Measurements from ENCODE around the gene TCEAL7. TPM values are rescaled to one million over a fixed set of nuclear protein-coding genes. Genes with fewer than 3 reads are reported as not detected.

Gene TCEAL7
- total and polyA plus RNA-seq, 2 of the 4 experiments (the other 2 are of a cell fraction): 6.5 to 15.4 TPM

DNA sequence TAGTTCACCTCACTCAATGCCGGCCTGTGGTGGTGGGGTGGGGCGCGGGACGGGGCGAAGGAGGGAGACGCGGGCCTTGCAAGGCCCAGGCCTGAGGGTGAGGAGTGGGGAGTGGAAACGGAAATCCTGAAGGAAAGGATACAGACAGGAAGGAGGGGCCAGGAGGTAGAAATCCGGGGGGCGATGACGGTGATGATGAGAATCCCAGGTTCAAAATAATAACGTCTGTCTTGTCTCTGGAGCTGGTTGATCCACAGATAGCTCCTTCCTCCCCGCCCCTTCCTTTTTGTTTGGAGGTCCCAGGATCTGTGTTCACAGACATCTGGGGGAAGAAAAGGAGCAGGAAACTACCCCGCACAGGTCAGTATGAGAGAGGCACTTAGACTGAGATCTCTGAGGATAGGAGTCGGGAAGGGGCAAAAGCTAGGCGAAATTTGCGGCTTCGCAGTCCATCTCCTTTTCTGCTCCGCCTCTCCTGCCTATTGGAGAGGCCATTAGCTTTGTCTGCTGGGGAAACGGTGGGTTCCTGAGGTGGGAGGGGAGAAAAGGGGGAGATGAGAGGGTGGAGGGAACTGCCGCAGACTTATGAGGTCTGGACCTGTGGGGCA, 746 bp downstream of the TCEAL7 start:
- no peak overlapping the region; the same call in 1 of the 2 replicates for H3K18ac ChIP-seq (ENCODE audit: low read depth, low read length)
- peak overlapping the region; percentile 71 for H3K4ac ChIP-seq (ENCODE audit: low read depth, low read length)
- H3K23ac ChIP-seq (ENCODE audit: low read depth, low read length): peak overlapping the region; percentile 33; the same call in 1 of the 2 replicates
- H2AK9ac ChIP-seq (replicated peaks; ENCODE audit: low read depth, low read length, poor library complexity): peak overlapping the region; percentile 31
- peak overlapping the region; percentile 87 for H2AFZ ChIP-seq (replicated peaks; ENCODE audit: low read length, poor library complexity)
- H2BK5ac ChIP-seq (ENCODE audit: low read depth, low read length, poor library complexity, severe bottlenecking): no peak overlapping the region
- 0 out of 2 replicates have a peak overlapping the region, but pooled peaks have one; percentile 3 for H3K27ac ChIP-seq (ENCODE audit: insufficient read depth, low read length)
- H3K4me2 ChIP-seq (ENCODE audit: low read depth, low read length): peak overlapping the region; percentile 86
- peak overlapping the region; percentile 34 for H2BK120ac ChIP-seq (ENCODE audit: low read depth, low read length)
- H3K56ac ChIP-seq (ENCODE audit: extremely low read depth, insufficient read depth, low read length): peak overlapping the region; percentile 19; the same call in 1 of the 2 replicates
- DNase-seq (peak; percentile 2), ATAC-seq (ENCODE audit: low read depth) (peak; percentile 69)
- H2AK5ac ChIP-seq (ENCODE audit: low read depth, low read length): no peak overlapping the region
- no peaks in the 10 kb centered on the region for H3K9me3 ChIP-seq (ENCODE audit: control insufficient read depth, insufficient read depth, low read length)
- no peaks in the 10 kb centered on the region for H4K20me1 ChIP-seq (ENCODE audit: insufficient read depth, low read length)
- H3K79me1 ChIP-seq (ENCODE audit: low read depth in 1 of 2, low read length in 2 of 2): peaks cover 0 to 4% of the 10 kb centered on the region in 2 experiments; a peak in 1 of 4 replicates
- WGBS, 2 experiments (ENCODE audit: extremely low coverage in 2 of 2, insufficient read length in 1 of 2): 32% methylated on average over 5 of the region's 21 CpGs; no CpG with 5 or more reads in 1 of the 2 experiments
- no peak overlapping the region for H2BK20ac ChIP-seq (ENCODE audit: low read depth, low read length)
- no peaks in the 10 kb centered on the region for H3K9me1 ChIP-seq (ENCODE audit: insufficient read depth, low read length)
- intact Hi-C loops (cut with micrococcal nuclease) (no loop called here), in situ Hi-C loops (cut with MboI; ENCODE audit: low sequenced_read_pairs) (no loop called here), dilution Hi-C loops (cut with HindIII; ENCODE audit: low sequenced_read_pairs, unreplicated experiment) (no loop called here)
- peak overlapping the region; percentile 37; the same call in 1 of the 2 replicates for H3K14ac ChIP-seq (replicated peaks; ENCODE audit: low read depth, low read length)
- BruUV-seq (replicated peaks): no TSS peak
- CTCF ChIA-PET: interaction anchor here (1.2 to 1.3 kb wide), 2 partner anchors 11 to 19 kb away, joined by 3 to 5 read pairs; no protein-coding TSS in a partner anchor
- POLR2A ChIA-PET (ENCODE audit: unreplicated experiment): interaction anchor here (0.6 kb wide), 1 partner anchor 63 kb away, joined by 3 read pairs; no protein-coding TSS in a partner anchor
- no peak overlapping the region for H2BK15ac ChIP-seq (ENCODE audit: low read depth, low read length)
- peak overlapping the region; percentile 14; the same call in 1 of the 2 replicates for H4K5ac ChIP-seq (ENCODE audit: low read depth, low read length)
- peak overlapping the region; percentile 33; the same call in 1 of the 2 replicates for H4K91ac ChIP-seq (ENCODE audit: insufficient read depth, low read depth, low read length)
- no peaks in the 10 kb centered on the region for H3K4me1 ChIP-seq (ENCODE audit: control insufficient read depth, insufficient read depth, low read length)
- H3K4me3 ChIP-seq (ENCODE audit: insufficient read depth, low read depth, low read length): peak overlapping the region; percentile 49
- peak overlapping the region; percentile 89 to 98 for H4K8ac ChIP-seq (ENCODE audit: low read depth in 2 of 2, low read length in 2 of 2)
- peak overlapping the region; percentile 47 for H3K9ac ChIP-seq (ENCODE audit: low read depth, low read length)
- no peaks in the 10 kb centered on the region for H3K36me3 ChIP-seq (ENCODE audit: control insufficient read depth, insufficient read depth, low read length)
- H3K27me3 ChIP-seq (ENCODE audit: control insufficient read depth, insufficient read depth, low read length): peaks cover 4% of the 10 kb centered on the region
- TF ChIP-seq CEBPB (IDR thresholded peaks at IDR 0.05; ENCODE audit: low read depth, low read length) (no peak), MXI1 (IDR thresholded peaks at IDR 0.05; ENCODE audit: borderline replicate concordance, low read depth, low read length) (no peak), MAZ (IDR thresholded peaks at IDR 0.05; ENCODE audit: borderline replicate concordance, low read depth, low read length) (no peak), BHLHE40 (IDR thresholded peaks at IDR 0.05; ENCODE audit: low read depth, low read length) (no peak), POLR2A (IDR thresholded peaks at IDR 0.05; ENCODE audit: low read depth, low read length) (no peak), FOS (IDR thresholded peaks at IDR 0.05; ENCODE audit: low read depth, low read length) (no peak), NFE2L2 (IDR thresholded peaks at IDR 0.05; ENCODE audit: low read depth, low read length) (no peak), MAFK (IDR thresholded peaks at IDR 0.05; ENCODE audit: low read depth, low read length) (no peak), RCOR1 (IDR thresholded peaks at IDR 0.05; ENCODE audit: insufficient replicate concordance, low read length) (no peak), SMC3 (IDR thresholded peaks at IDR 0.05; ENCODE audit: low read depth, low read length) (no peak), RFX5 (IDR thresholded peaks at IDR 0.05; ENCODE audit: low read depth, low read length) (no peak), RAD21 (IDR thresholded peaks at IDR 0.05; ENCODE audit: low read length) (no peak)
- TF ChIP-seq, protein P1, sequence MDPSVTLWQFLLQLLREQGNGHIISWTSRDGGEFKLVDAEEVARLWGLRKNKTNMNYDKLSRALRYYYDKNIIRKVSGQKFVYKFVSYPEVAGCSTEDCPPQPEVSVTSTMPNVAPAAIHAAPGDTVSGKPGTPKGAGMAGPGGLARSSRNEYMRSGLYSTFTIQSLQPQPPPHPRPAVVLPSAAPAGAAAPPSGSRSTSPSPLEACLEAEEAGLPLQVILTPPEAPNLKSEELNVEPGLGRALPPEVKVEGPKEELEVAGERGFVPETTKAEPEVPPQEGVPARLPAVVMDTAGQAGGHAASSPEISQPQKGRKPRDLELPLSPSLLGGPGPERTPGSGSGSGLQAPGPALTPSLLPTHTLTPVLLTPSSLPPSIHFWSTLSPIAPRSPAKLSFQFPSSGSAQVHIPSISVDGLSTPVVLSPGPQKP (IDR thresholded peaks at IDR 0.05; ENCODE audit: borderline replicate concordance, low read depth, low read length): no peak
- TF ChIP-seq, protein P2, sequence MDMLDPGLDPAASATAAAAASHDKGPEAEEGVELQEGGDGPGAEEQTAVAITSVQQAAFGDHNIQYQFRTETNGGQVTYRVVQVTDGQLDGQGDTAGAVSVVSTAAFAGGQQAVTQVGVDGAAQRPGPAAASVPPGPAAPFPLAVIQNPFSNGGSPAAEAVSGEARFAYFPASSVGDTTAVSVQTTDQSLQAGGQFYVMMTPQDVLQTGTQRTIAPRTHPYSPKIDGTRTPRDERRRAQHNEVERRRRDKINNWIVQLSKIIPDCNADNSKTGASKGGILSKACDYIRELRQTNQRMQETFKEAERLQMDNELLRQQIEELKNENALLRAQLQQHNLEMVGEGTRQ (IDR thresholded peaks at IDR 0.05; ENCODE audit: low read depth, low read length): no peak
- TF ChIP-seq, protein P3, sequence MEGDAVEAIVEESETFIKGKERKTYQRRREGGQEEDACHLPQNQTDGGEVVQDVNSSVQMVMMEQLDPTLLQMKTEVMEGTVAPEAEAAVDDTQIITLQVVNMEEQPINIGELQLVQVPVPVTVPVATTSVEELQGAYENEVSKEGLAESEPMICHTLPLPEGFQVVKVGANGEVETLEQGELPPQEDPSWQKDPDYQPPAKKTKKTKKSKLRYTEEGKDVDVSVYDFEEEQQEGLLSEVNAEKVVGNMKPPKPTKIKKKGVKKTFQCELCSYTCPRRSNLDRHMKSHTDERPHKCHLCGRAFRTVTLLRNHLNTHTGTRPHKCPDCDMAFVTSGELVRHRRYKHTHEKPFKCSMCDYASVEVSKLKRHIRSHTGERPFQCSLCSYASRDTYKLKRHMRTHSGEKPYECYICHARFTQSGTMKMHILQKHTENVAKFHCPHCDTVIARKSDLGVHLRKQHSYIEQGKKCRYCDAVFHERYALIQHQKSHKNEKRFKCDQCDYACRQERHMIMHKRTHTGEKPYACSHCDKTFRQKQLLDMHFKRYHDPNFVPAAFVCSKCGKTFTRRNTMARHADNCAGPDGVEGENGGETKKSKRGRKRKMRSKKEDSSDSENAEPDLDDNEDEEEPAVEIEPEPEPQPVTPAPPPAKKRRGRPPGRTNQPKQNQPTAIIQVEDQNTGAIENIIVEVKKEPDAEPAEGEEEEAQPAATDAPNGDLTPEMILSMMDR (conservative IDR thresholded peaks at IDR 0.05; ENCODE audit: low read depth, low read length): no peak

Measured in IMR-90 (cell line).